HCT116 (cell line): Measurements from ENCODE around the gene KCNIP4.

Experiments
- CEBPB ChIP-seq: IDR thresholded peaks from 2 replicates; pipeline ENCODE4 v1.6.1; 2012; ENCODE audit warnings: low read depth
- CTCF ChIP-seq, 3 experiments: fragments of 200-600 bp in 1 of 3; sonication (generic) in 1 of 3; IDR thresholded peaks in 2 of 3; conservative IDR thresholded peaks in 1 of 3; 2 replicates each; pipeline ENCODE4 v1.5.1; 2012 to 2017; ENCODE audit warnings: low read depth in 2 of 3, low read length in 2 of 3, antibody characterized with exemption in 1 of 3, borderline replicate concordance in 1 of 3, control low read depth in 1 of 3, mild to moderate bottlenecking in 1 of 3, mixed read lengths in 1 of 3, mixed run types in 1 of 3, moderate library complexity in 1 of 3; ENCODE audit not compliant: insufficient read depth in 1 of 3
- EZH2 ChIP-seq: fragments of 200-600 bp; sonication (generic); IDR thresholded peaks from 2 replicates; pipeline ENCODE4 v1.6.1; 2017; ENCODE audit warnings: antibody characterized with exemption, mixed run types
- JUND ChIP-seq: IDR thresholded peaks from 2 replicates; pipeline ENCODE4 v1.6.1; 2012
- POLR2A ChIP-seq: IDR thresholded peaks from 2 replicates; pipeline ENCODE4 v1.7.0; 2011; ENCODE audit warnings: borderline replicate concordance; ENCODE audit not compliant: insufficient read depth, insufficient read length; ENCODE audit errors: extremely low read depth
- POLR2AphosphoS5 ChIP-seq: IDR thresholded peaks from 2 replicates; pipeline ENCODE4 v1.6.1; 2011; ENCODE audit warnings: mild to moderate bottlenecking, low read depth, low read length, moderate library complexity
- SIN3A ChIP-seq: IDR thresholded peaks from 2 replicates; pipeline ENCODE4 v1.6.1; 2012; ENCODE audit warnings: low read depth
- TF ChIP-seq, protein P1 (sequence below): IDR thresholded peaks from 2 replicates; pipeline ENCODE4 v1.6.1; 2012
- TF ChIP-seq, protein P2 (sequence below): IDR thresholded peaks from 2 replicates; pipeline ENCODE4 v1.6.1; 2012; ENCODE audit warnings: low read depth

- no peak for TF ChIP-seq EZH2
- no peak for TF ChIP-seq SIN3A
- no peak for TF ChIP-seq POLR2A
- TF ChIP-seq, protein P1, sequence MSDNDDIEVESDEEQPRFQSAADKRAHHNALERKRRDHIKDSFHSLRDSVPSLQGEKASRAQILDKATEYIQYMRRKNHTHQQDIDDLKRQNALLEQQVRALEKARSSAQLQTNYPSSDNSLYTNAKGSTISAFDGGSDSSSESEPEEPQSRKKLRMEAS, result no peak
- peak; percentile 31 to 65 (median 58); a peak in 4 of 6 replicates for TF ChIP-seq CTCF (IDR thresholded peaks at IDR 0.05 in 2 of 3, conservative IDR thresholded peaks at IDR 0.05 in 1 of 3; ENCODE audit: borderline replicate concordance in 1 of 3, insufficient read depth in 1 of 3, low read depth in 2 of 3, low read length in 2 of 3)
- TF ChIP-seq POLR2AphosphoS5, result no peak
- TF ChIP-seq, protein P2, sequence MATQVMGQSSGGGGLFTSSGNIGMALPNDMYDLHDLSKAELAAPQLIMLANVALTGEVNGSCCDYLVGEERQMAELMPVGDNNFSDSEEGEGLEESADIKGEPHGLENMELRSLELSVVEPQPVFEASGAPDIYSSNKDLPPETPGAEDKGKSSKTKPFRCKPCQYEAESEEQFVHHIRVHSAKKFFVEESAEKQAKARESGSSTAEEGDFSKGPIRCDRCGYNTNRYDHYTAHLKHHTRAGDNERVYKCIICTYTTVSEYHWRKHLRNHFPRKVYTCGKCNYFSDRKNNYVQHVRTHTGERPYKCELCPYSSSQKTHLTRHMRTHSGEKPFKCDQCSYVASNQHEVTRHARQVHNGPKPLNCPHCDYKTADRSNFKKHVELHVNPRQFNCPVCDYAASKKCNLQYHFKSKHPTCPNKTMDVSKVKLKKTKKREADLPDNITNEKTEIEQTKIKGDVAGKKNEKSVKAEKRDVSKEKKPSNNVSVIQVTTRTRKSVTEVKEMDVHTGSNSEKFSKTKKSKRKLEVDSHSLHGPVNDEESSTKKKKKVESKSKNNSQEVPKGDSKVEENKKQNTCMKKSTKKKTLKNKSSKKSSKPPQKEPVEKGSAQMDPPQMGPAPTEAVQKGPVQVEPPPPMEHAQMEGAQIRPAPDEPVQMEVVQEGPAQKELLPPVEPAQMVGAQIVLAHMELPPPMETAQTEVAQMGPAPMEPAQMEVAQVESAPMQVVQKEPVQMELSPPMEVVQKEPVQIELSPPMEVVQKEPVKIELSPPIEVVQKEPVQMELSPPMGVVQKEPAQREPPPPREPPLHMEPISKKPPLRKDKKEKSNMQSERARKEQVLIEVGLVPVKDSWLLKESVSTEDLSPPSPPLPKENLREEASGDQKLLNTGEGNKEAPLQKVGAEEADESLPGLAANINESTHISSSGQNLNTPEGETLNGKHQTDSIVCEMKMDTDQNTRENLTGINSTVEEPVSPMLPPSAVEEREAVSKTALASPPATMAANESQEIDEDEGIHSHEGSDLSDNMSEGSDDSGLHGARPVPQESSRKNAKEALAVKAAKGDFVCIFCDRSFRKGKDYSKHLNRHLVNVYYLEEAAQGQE, result no peak
- TF ChIP-seq JUND, result no peak
- no peak for TF ChIP-seq CEBPB
These were observed 1263.5 kb downstream of the KCNIP4 start for GRCh38 chr4:20684852-20685763.
